ENCODE data around the gene IMMP2L.
"Not testable (repeated sequence)": the region's sequence is repeated elsewhere in the genome, so short reads cannot be mapped to it uniquely, and the experiment has no call there.

IMMP2L gene

DNA sequence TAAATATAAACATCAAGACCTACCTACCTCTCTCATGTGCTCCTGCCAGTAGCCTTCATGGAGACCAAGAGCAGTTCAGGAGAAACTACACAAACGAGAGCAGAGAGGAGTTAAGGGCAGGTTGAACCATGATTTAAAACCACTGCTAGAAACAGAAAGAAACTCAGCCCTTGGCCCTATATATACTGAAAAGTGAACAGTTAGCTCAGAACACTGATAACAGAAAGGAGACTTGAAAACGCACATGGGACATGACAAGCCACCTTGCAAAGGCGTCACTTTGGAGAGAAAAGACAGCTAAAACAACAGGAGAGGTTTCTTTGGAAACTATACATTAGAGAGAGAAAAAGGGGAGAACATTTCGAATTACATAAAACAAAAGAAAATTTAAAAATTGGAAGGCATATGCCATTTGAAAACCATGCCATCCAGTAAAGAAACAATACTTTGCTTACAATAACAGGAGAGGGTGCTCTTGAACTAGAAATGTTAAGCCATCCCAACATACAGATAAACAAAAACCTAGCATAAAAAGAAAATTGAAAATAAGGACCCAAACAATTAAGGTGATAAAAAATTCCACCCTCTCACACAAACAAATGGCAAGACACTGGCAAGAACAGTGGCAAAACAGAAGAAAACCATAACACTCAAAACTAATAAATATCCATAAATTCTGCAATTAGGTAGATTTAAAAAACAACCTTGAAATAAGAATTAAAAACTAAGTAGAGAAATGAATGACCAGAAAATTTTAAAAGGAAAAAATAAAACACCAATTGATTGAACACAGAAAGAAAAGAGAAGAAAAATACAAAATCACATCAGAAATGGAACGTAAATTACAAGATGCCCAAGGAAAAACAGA is 232.7 kb downstream of the IMMP2L start:
- DNase-seq (ENCODE audit: low read depth), result peak; percentile 13

DNA sequence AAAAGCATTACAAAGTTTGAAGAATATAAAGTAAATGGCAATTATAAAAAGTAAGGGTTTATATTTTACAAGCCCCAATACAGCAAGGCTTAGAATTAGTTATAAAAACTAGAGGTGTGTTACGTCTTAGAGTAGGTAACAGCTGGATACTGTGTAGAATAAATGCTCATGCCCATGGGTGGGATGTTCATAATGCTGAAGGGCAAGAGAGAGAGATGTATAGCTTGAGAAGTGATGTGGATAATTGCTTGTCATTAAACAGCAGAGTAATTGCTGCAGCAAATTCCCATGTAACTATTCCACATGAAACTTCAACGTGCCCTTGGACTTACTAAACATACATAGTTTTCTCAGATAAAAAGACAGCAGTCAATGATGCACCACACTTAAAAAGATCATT is 233.8 kb downstream of the IMMP2L start:
- DNase-seq (ENCODE audit: low read depth), result no peak

DNA sequence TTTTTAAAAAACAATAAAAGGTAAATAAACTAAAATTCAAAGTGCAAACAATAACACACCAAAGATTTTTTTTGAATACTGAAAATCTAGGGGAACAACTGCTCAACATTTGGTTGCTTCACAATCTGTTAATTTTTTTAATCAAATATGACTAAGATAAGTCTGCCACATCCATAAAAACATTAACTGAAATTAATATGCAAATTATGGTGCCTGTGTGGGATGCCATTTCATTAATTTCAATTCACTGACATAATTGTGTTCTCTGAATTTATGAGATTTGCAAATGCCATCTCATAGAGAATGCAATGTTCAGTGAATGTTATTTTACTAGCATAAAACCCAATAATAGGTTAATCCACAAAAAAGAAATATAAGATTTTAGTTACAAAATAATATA is 237.5 kb downstream of the IMMP2L start:
- no peak for DNase-seq (ENCODE audit: low read depth)

DNA sequence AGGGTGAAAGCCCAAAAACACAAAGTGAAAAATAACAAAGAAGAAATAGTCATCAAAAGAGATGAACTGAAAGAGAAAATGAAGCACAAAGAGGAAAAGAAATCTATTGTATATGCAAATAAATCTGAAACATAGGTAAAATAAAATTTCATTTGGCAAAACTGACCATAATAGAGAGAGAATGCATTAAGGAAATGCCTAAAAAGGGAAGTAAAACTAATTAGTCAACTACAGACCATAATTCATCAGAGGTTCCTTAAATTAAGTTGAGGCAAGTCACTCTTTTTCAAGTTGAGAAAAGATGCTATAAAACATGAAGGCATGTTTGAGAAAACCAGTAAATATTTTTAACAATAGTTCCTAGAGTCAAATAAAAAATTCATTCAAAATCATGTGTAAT is 238.1 kb downstream of the IMMP2L start:
- no peak for DNase-seq (ENCODE audit: low read depth)

DNA sequence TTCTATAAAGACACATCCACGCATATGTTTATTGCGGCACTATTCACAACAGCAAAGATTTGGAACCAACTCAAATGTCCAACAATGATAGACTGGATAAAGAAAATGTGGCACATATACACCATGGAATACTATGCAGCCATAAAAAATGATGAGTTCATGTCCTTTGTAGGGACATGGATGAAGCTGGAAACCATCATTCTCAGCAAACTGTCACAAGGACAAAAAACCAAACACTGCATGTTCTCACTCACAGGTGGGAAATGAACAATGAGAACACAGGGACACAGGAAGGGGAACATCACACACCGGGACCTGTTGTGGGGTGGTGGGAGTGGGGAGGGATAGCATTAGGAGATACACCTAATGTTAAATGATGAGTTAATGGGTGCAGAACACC is 238.6 kb downstream of the IMMP2L start:
- DNase-seq (ENCODE audit: low read depth), result not testable (repeated sequence)

DNA sequence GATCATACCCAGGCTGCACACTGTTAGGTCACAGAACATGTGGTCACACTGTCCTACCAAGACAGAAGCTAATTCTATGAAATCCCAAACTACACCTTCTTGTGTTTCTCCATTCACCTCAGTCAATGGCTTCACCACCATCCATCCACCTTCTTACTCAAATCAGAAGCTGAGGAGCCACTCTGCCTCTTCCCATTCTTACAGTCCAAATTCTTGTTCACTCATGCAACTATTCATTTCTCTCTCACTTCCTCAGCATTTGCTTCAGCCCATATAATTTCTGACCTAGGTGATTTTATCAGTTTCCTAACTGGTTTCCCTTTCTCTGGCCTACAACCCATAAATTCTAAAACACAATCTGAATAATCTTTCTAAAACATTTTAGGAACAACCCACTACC is 242.2 kb downstream of the IMMP2L start:
- no peak for DNase-seq (ENCODE audit: low read depth)

DNA sequence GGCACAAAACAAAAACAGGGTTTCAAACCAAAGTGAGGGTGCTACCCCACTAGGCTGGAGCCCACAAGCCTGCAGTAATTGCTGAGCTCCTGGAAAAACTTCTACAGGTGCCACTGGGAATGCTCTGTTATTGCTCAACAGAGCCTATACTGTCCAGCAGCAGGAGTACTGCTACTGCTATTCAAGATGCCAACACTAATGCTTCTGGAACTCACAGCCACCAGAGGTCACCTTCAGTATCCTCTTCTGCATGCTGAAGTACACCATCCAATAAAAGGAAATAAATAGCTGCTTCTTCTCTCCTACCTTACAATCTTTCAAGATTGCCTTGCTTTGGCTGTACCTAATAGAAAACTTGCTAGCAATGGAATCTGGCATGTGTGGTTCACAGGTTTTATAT is 249.3 kb downstream of the IMMP2L start:
- DNase-seq (ENCODE audit: low read depth), result peak; percentile 2

DNA sequence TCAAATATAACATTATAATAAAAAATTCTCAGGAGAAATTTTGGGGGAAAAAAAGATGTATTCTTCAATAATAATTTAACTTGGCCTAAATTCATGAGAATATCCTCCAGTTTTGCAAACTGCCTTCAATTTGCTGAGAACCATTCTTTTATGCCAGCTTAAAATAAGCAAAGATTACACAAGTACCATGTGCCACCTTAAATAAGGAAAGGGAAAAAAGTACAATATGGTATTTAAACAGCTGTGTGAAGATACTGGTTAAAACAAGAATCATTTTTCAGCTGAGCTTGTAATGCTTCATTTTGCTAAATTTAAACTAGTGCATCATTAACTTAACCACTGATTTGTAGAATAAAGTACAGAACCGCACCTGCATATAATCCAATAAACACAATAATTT is 253.6 kb downstream of the IMMP2L start:
- no peak for DNase-seq (ENCODE audit: low read depth)

DNA sequence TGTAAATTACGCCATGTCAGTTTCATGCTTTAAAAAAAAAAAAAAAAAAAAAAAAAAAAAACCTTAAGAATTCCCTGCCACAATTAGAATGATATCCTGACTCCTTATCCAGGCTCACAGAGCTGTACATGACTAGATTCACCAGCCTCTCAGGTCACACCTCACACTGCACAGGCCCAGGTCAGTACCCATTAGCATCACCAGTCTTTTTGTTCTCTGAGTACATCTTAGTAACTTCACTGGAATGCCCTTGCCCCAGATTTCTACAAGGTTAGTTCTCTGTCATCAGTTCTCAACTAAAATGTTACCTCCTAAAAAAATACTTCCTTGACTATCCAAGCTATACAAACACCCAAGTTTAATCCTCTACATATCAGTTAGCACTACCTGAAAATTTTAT is 260.4 kb downstream of the IMMP2L start:
- DNase-seq (ENCODE audit: low read depth), result no peak

DNA sequence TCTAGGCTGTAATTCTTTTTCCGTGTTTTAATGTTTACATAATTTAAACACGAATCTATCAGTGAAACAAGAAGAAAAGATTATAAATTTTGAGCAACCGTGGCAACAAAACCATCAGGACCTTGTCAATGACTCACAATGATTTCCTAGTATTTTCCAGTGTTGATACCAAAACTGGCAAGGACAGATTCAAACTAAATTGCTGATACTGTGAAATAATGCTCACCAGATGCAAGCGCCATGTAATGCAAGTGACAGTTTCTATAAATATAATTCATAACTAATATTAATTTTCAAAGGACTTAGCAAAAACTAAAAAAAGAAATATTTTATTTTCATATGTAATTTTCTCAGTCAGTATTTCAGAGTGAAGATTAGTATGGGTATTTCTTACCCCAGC is 267.8 kb downstream of the IMMP2L start:
- DNase-seq (ENCODE audit: low read depth), result no peak

DNA sequence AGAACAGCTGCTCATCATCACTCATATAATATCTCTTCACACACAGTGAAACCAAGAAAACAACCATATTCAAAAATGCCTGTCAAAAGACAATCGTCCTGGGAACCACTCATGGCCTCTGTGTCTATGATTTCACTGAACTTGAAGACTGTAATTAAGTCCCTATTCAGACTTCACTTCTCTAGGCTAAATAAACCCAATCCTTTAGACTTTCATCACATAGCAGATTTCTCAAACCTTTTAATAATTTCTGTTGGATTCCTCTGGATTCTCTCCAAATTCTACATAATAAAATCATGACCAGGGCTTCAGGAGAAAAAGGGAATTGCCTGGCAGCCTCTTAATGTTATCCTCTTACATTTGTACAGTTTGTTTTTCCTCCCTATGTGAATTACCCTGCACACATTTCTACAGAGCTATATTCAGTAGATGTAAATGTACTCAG is 270.2 kb downstream of the IMMP2L start:
- peak; percentile 82 for DNase-seq (ENCODE audit: low read depth)

DNA sequence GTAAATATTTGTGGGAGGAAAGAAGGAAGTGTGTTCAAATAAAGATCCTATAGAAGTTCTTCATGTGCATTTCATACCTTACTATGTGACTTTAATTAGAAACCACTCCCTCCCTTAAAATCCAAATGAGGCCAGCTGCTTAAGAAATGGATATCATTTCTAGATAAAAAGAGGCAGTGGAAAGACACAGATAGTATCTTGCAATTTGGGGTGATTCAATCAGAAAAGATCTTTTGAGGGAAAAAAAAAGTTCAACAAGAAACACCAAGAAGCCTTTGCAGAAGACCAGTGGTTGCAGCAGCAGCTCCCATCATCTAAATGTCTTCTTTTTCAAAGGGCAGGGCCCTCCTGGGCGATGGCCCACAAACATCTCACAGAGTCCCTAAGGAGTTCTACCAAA is 271.3 kb downstream of the IMMP2L start:
- no peak for DNase-seq (ENCODE audit: low read depth)

DNA sequence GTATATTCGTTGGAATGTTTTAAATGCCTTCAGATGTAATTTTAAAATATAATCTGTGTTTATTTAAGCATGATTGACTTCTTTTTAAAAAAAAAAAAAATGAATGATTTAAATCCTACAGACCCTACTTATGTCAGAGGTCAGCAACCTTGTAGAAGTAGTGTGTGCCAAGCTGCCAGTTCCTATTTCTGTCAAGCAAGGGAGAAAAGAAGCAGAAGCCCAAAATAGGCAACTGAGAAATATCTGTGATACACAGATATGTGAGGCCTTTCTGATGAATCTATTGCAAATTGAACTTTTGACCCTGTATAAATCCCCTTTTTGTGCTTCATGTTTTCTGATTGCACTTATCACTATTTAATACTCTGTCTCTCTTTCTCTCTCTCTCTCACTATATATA is 271.9 kb downstream of the IMMP2L start:
- no peak for DNase-seq (ENCODE audit: low read depth)

DNA sequence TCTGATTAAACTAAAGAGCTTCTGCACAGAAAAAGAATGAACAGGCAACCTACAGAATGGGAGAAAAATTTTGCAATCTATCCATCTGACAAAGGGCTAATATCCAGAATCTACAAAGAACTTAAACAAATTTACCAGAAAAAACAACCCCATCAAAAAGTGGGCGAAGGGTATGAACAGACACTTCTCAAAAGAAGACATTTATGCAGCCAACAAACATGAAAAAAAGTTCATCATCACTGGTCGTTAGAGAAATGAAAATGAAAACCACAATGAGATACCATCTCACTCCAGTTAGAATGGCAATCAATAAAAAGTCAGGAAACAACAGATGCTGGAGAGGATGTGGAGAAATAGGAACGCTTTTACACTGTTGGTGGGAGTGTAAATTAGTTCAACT is 273.9 kb downstream of the IMMP2L start:
- not testable (repeated sequence) for DNase-seq (ENCODE audit: low read depth)

DNA sequence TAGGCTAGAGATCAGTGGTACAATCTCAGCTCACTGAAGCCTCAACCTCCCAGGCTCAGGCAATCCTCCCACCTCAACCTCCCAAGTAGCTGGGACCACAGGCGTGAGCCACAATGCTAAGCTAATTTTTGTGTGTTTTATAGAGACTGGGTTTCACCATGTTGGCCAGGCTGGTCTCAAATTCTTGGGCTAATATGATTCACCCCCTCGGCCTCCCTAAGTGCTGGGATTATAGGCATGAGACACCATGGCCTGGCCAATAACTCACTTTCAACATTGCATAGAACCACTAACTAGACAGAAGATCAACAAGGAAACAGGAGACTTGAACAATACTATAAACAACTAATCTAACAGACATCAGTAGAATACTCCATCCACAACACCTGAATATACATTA is 279.7 kb downstream of the IMMP2L start:
- DNase-seq (ENCODE audit: low read depth), result no peak

DNA sequence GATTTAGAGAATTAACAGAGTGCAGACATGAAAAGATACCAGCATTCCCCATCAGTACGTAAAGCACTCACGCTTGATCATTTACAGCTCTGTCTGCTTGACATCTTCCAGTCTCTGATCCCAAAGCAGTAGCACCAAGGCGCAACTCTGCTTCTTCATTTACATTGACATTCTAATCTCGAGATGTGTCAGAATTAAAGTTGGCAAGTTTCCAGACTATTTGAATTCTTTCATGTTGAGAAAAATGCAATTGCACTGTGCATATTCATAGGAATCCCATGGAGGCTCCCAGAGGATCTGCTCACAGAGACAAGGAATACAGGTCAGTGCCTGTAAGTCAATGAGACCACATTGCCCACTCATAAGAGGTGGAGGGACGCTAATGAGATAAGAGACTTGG is 287.4 kb downstream of the IMMP2L start:
- no peak for DNase-seq (ENCODE audit: low read depth)

DNA sequence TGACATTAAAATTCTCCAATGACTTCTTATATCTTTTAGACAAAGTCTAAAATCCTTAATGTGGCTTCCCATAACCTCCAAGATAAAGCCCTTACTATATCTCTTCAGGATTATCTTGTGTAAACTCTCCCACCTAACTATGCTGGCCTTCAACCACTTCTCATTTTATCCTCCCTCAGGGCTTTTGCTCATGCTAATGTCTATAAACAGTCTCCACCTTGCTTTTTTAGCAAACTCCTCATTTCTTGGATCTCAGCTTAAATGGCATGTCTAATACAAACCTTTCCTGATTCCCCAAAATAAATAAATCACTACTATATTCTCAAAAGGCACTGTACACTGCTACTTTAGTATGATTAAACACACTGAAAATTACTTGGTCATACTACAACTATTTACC is 290.2 kb downstream of the IMMP2L start:
- DNase-seq (ENCODE audit: low read depth), result no peak

DNA sequence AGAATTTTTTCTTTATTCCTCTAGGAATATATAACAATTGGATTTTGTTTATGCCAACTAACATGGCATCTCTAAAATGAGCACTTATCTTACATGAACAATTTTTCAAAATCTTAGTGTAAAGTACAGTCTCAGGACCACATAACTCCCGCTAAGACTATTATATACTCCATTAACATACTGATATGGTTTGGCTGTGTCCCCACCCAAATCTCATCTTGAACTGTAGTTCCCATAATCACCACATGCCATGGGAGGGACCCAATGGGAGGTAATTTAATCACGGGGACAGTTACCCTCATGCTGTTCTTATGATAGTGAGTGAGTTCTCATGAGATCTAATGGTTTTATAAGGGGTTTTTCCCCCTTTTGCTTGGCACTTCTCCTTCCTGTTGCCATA is 291.5 kb downstream of the IMMP2L start:
- not testable (repeated sequence) for DNase-seq (ENCODE audit: low read depth)

DNA sequence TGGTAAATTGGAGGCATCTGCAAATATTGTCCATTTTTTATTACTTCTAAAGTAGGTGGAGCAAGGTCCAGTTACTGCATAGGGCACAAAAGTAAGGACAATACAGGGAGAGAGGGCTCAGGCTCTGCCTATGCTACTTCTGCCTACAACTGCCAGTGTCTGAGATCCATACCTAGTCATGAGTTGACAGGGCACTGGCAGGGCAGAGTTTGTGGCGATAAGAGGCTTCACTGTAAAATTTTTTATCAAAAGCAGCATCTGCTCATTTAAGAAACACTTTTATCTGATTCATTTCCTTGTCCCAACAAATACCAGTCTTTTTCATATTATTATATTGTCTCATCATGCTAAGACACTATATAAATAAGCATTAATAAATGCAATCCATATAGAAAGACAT is 293.4 kb downstream of the IMMP2L start:
- no peak for DNase-seq (ENCODE audit: low read depth)

DNA sequence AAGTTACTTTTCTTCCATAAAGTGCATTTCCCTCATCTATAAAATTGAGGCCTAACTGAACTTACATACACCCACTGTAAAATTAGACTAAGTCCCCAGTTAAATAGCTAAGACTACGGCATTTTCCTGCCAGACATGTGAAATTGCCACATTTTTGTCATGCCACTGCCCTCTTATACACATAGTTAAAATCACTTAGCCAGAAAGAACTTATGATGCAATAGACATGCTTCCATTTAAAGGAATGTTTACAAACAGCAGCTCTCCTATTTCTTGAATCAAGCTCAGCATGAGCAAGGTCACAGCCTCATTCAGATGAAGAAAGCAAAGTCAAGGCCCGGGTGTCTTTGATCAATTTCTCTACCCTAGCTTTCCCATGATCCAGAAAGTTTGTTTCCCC is 295.7 kb downstream of the IMMP2L start:
- DNase-seq (ENCODE audit: low read depth), result peak; percentile 91

DNA sequence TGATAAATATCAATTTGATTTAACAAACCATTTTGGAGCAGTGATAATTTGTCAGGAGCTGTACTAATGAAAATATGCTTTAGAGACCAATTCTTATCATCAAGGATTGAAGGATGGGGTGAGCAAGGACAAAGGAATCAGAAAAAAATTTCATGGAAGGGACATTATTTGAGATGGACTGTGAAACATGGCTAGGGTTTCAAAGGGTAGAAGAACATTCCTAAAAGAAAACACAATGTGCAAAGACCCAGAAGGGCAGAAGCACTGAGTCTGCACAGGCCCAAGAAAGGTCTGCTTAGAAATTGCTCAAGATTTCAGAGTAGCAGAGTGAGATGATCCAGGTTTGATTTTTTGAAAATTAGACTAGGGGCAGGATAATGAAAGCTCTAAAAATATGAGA is 296.9 kb downstream of the IMMP2L start:
- no peak for DNase-seq (ENCODE audit: low read depth)

DNA sequence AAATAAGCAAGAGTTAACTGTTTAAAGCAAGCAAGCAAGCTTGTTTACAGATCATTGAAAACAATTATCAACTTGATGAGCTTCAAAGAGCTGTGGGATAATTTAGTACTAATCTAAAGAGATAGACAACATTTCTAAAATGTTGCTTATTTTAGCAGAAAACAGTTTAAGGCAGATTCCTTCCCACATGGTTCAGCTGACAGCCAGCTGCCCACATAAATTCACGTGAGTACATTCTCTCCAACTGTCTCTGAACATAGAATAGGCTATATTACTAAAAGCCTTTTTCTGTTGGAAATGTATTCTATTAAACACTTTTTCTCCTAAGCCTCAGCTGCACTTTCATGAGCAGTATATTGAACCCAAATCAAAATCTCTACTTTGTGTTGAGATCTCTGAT is 297.3 kb downstream of the IMMP2L start:
- DNase-seq (ENCODE audit: low read depth), result no peak

DNA sequence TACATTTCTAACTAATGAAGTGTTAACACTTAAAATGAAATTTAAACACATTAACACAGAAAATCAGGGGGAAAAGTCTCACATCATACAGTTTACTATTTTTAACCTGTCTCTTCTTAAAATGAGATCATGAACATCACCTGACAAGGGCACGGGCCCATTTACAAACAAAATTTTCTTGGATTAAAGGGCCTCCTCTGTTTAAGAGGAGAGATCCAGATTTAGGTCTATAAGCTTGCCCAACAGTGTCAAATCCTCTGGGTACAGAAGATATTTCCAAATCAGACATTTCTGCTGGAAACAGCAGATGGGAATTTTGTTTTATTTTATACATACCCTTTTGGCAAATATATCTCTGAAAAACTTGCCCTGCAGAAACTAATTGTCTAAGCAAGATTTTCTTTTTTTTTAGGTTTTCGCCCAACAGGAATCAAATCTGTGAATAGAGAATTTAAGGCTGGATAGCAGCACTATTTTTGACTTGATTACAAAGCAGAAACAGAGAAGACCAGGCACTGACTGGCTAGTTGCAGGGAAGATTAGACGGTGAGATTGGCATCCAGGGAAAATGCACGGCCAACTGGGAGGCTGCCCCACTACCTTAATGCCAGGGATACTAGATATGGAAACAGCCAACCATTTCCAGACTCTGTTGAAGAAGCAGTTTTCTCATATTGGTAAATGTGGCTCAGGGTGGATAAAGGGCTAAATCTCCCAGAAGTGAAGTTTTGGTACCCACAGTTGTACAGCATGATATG is 298.0 kb downstream of the IMMP2L start:
- DNase-seq (ENCODE audit: low read depth), result peak; percentile 21

All from fibroblast of gingiva (primary cell).